Ovary (tissue), 9 donors: ENCODE results near the gene CNTFR. TPM values are rescaled to one million over a fixed set of nuclear protein-coding genes. Genes with fewer than 3 reads are reported as not detected.

Experiments used
- DNase-seq, 5 donors: peaks; one replicate each; pipeline ENCODE4 v3.0.0-alpha.2; 2019 to 2020
- H3K27ac ChIP-seq, 2 donors: fragments of 200-600 bp; one replicate each; pipeline versions ENCODE4 v1.5.1 to v1.8.0; 2019 to 2022
- H3K27me3 ChIP-seq: fragments of 200-600 bp; one replicate; pipeline ENCODE4 v1.8.0; 2022
- H3K36me3 ChIP-seq: fragments of 200-600 bp; sonication (generic); one replicate; pipeline ENCODE4 v1.5.1; 2019
- H3K4me1 ChIP-seq: one replicate; pipeline ENCODE4 v1.8.1; 2013; ENCODE audit warnings: mild to moderate bottlenecking, moderate library complexity; ENCODE audit not compliant: insufficient read depth
- H3K4me3 ChIP-seq: fragments of 200-600 bp; sonication (generic); one replicate; pipeline ENCODE4 v1.5.1; 2017
- H3K9me3 ChIP-seq, 2 donors: fragments of 200-600 bp in 1 of 2; sonication (generic) in 1 of 2; one replicate each; pipeline versions ENCODE4 v1.5.1 to v1.8.1; 2013 to 2019; ENCODE audit warnings: mild to moderate bottlenecking in 1 of 2, moderate library complexity in 1 of 2
- EP300 ChIP-seq: sonication (generic); formaldehyde crosslinking; IDR thresholded peaks from one replicate; pipeline ENCODE4 v1.6.1; 2017; ENCODE audit warnings: antibody characterized with exemption
- POLR2A ChIP-seq: fragments of 450-650 bp; IDR thresholded peaks from one replicate; pipeline ENCODE4 v1.6.1; 2017; ENCODE audit warnings: antibody characterized with exemption, mild to moderate bottlenecking, moderate library complexity
- WGBS, 3 donors: extraction: QIAGEN DNeasy Blood & Tissue Kit in 1 of 3; methylation state at CpG; one replicate each; pipeline versions ENCODE4 v1.1.5 to v1.1.7; 2013 to 2017; 5-methylcytosine and 5-hydroxymethylcytosine counted together
- intact Hi-C, 4 donors: fragments of 100-400 bp; cut with DNase I; formaldehyde crosslinking; loops; one replicate each; pipeline versions ENCODE4 v1.11.0 to v1.15.1; 2022 to 2023
- polyA plus RNA-seq, 2 donors: library from polyadenylated mRNA; stranded (reverse); fragments of 200-250 nt in 1 of 2; fragments of 350-450 nt in 1 of 2; fragmentation: Illumina TruSeq in 1 of 2; extraction: RNeasy Lipid Tissue Mini Kit (QIAGEN cat#74804) in 1 of 2; gene quantifications; one replicate each; pipeline ENCODE4 v1.2.3, GENCODE V29; 2013 to 2014
- total RNA-seq, 7 donors: library from RNA; depleted of rRNA in 2 of 7; stranded (reverse); fragments of >200 nt in 2 of 7; fragmentation: NEBNext Ultra II Directional in 3 of 7; extraction: Animal tissue kit (Norgen Biotek cat#: 25700) in 3 of 7; gene quantifications; one replicate each; pipeline versions ENCODE4 v1.1.0 to v1.2.4, GENCODE V29; 2016 to 2023
- TF ChIP-seq, protein P1 (sequence below), 3 donors: fragments of 450-650 bp in 2 of 3; fragments of 200-600 bp in 1 of 3; IDR thresholded peaks; one replicate each; pipeline versions ENCODE4 v1.5.1 to v1.8.0; 2016 to 2022; ENCODE audit warnings: antibody characterized with exemption in 3 of 3, mild to moderate bottlenecking in 1 of 3
- donor health status: DM: no; HTN: no; CAD: no; lungs with moderate emphysema.
- donor health status: DM: no; HTN: no; CAD: no.
- donor health status: Bipolar disorder and iron deficiency.
- donor health status: DM: yes; HTN: yes; CAD: no.
- donor health status: DM: no; HTN: no; CAD: no.
- donor health status: DM: yes; HTN: yes; CAD: no.

CNTFR gene
- total and polyA plus RNA-seq, 9 donors: 1.2 to 4.7 (median 2.6) TPM

GRCh38 chr9:34502891-34503290, 86.6 kb downstream of the CNTFR start:
- H3K27ac ChIP-seq: no peak overlapping the region
- no peaks in the 10 kb centered on the region for H3K9me3 ChIP-seq
- H3K4me3 ChIP-seq: no peak overlapping the region
- no peaks in the 10 kb centered on the region for H3K36me3 ChIP-seq
- DNase-seq: no peak
- 54 to 64% (median 63%) methylated on average over 6 of the region's 6 CpGs for WGBS, 3 donors
- peaks cover 5% of the 10 kb centered on the region for H3K4me1 ChIP-seq
- intact Hi-C loops: loop anchor here (5.0 to 10.0 kb wide), 4 partner anchors 91 to 878 kb away; no protein-coding TSS in a partner anchor
- TF ChIP-seq POLR2A: no peak
- no peak for TF ChIP-seq EP300
- TF ChIP-seq, protein P1, sequence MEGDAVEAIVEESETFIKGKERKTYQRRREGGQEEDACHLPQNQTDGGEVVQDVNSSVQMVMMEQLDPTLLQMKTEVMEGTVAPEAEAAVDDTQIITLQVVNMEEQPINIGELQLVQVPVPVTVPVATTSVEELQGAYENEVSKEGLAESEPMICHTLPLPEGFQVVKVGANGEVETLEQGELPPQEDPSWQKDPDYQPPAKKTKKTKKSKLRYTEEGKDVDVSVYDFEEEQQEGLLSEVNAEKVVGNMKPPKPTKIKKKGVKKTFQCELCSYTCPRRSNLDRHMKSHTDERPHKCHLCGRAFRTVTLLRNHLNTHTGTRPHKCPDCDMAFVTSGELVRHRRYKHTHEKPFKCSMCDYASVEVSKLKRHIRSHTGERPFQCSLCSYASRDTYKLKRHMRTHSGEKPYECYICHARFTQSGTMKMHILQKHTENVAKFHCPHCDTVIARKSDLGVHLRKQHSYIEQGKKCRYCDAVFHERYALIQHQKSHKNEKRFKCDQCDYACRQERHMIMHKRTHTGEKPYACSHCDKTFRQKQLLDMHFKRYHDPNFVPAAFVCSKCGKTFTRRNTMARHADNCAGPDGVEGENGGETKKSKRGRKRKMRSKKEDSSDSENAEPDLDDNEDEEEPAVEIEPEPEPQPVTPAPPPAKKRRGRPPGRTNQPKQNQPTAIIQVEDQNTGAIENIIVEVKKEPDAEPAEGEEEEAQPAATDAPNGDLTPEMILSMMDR (IDR thresholded peaks at IDR 0.05): no peak
- H3K27me3 ChIP-seq: no peaks in the 10 kb centered on the region

GRCh38 chr9:34502471-34502870, 87.1 kb downstream of the CNTFR start:
- 12 to 38% (median 21%) methylated on average over 10 of the region's 10 CpGs for WGBS, 3 donors
- no peaks in the 10 kb centered on the region for H3K9me3 ChIP-seq
- no peak overlapping the region for H3K27ac ChIP-seq
- no peaks in the 10 kb centered on the region for H3K36me3 ChIP-seq
- TF ChIP-seq EP300 (no peak), POLR2A (no peak)
- TF ChIP-seq, protein P1 (IDR thresholded peaks at IDR 0.05): no peak
- no peak overlapping the region for H3K4me3 ChIP-seq
- H3K4me1 ChIP-seq: peaks cover 5% of the 10 kb centered on the region
- no peaks in the 10 kb centered on the region for H3K27me3 ChIP-seq
- DNase-seq: no peak
- intact Hi-C loops: loop anchor here (5.0 to 10.0 kb wide), 4 partner anchors 90 to 878 kb away; no protein-coding TSS in a partner anchor

DNA sequence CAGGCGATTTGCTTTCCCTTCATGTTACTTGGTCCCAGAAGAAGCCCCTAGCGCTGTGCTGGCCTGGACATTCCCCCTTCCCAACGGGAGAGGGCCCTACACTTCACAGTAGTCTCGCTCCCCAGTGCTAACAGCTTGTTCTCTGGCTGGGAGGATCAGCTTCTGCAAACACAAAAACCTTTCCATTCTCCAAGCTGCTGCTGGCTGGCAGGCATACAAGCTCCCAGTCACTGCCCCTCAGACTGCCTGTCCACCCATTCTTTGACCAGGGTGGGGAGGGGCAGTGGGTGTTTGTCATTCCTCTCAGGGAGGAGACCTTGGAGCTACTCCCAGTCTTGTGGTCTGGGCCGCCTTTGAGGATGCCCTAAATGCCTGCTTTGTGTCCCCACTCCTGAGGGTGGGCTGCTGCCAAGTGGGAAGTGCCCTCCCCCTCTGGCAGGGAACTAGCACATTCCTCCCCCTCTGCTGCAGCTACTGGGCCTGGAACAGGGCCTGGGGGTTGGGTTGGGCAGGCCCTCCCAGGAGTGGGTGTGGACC, 87.6 kb downstream of the CNTFR start:
- no peak overlapping the region for H3K4me3 ChIP-seq
- no peak overlapping the region for H3K27ac ChIP-seq
- 6 to 12% (median 11%) methylated on average over 5 of the region's 5 CpGs for WGBS, 3 donors
- H3K4me1 ChIP-seq: peaks cover 5% of the 10 kb centered on the region
- DNase-seq: peak; percentile 28 to 67 (median 29)
- intact Hi-C loops: loop anchor here (2.0 to 10.0 kb wide), 5 partner anchors 90 to 877 kb away; no protein-coding TSS in a partner anchor
- H3K27me3 ChIP-seq: no peaks in the 10 kb centered on the region
- TF ChIP-seq, protein P1 (IDR thresholded peaks at IDR 0.05): no peak
- TF ChIP-seq EP300 (no peak), POLR2A (no peak)
- H3K9me3 ChIP-seq: no peaks in the 10 kb centered on the region
- H3K36me3 ChIP-seq: no peaks in the 10 kb centered on the region

Other genes starting within 250 kb of the CNTFR start
- 1 to 10 TPM in 5 of 7 donors, under 1 TPM in 2; 0.60 to 2.3 (median 1.2) TPM for gene MYORG, start 212.8 kb downstream of the CNTFR start, total RNA-seq
- gene MYORG, start 212.8 kb downstream of the CNTFR start, polyA plus RNA-seq: 1 to 10 TPM in 1 of 2 donors, under 1 TPM in 1; 0.77 to 7.8 TPM
- 10 to 100 TPM in 5 of 7 donors, 1 to 10 TPM in 2; 5.2 to 24.7 (median 16.2) TPM for gene FAM219A, start 131.2 kb downstream of the CNTFR start, total RNA-seq
- gene FAM219A, start 131.2 kb downstream of the CNTFR start, polyA plus RNA-seq: 10 to 100 TPM; 12.1 to 12.7 TPM
- 10 to 100 TPM in 1 of 7 donors, 1 to 10 TPM in 4, not detected in 2; 1.5 to 26.1 (median 2.0) TPM for gene DNAI1, start 130.9 kb downstream of the CNTFR start, total RNA-seq
- under 1 TPM in 1 of 2 donors, not detected in 1; 0.10 TPM for gene DNAI1, start 130.9 kb downstream of the CNTFR start, polyA plus RNA-seq
- gene ENHO, start 66.7 kb downstream of the CNTFR start, total RNA-seq: under 1 TPM in 6 of 7 donors, not detected in 1; 0.22 to 0.56 (median 0.29) TPM
- under 1 TPM in 1 of 2 donors, not detected in 1; 0.87 TPM for gene ENHO, start 66.7 kb downstream of the CNTFR start, polyA plus RNA-seq
- gene RPP25L, start 22.4 kb upstream of the CNTFR start, total RNA-seq: 10 to 100 TPM; 14.4 to 26.0 (median 20.6) TPM
- 10 to 100 TPM in 1 of 2 donors, 1 to 10 TPM in 1; 5.4 to 28.8 TPM for gene RPP25L, start 22.4 kb upstream of the CNTFR start, polyA plus RNA-seq
- 100 to 1,000 TPM in 1 of 7 donors, 10 to 100 TPM in 6; 56.4 to 103 (median 95.3) TPM for gene DCTN3, start 30.8 kb upstream of the CNTFR start, total RNA-seq
- gene DCTN3, start 30.8 kb upstream of the CNTFR start, polyA plus RNA-seq: 100 to 1,000 TPM in 1 of 2 donors, 10 to 100 TPM in 1; 62.4 to 106 TPM
- gene ARID3C, start 39.3 kb upstream of the CNTFR start, total RNA-seq: under 1 TPM in 1 of 7 donors, not detected in 6; 0.40 TPM
- gene ARID3C, start 39.3 kb upstream of the CNTFR start, polyA plus RNA-seq: under 1 TPM in 1 of 2 donors, not detected in 1; 0.07 TPM
- gene SIGMAR1, start 48.1 kb upstream of the CNTFR start, total RNA-seq: 10 to 100 TPM; 47.2 to 73.9 (median 54.3) TPM
- gene SIGMAR1, start 48.1 kb upstream of the CNTFR start, polyA plus RNA-seq: 10 to 100 TPM; 52.7 to 92.4 TPM
- gene GALT, start 57.0 kb upstream of the CNTFR start, total RNA-seq: 10 to 100 TPM; 33.1 to 63.3 (median 45.2) TPM
- 10 to 100 TPM; 43.7 to 48.9 TPM for gene GALT, start 57.0 kb upstream of the CNTFR start, polyA plus RNA-seq
- gene IL11RA, start 62.5 kb upstream of the CNTFR start, total RNA-seq: 10 to 100 TPM; 17.3 to 54.3 (median 35.8) TPM
- gene IL11RA, start 62.5 kb upstream of the CNTFR start, polyA plus RNA-seq: 10 to 100 TPM; 25.4 to 40.2 TPM
- gene CCL27, start 72.9 kb upstream of the CNTFR start, total RNA-seq: 1 to 10 TPM in 1 of 7 donors, under 1 TPM in 3, not detected in 3; 0.48 to 1.1 (median 0.69) TPM
- under 1 TPM in 1 of 2 donors, not detected in 1; 0.21 TPM for gene CCL27, start 72.9 kb upstream of the CNTFR start, polyA plus RNA-seq
- gene CCL19, start 101.6 kb upstream of the CNTFR start, total RNA-seq: 10 to 100 TPM in 1 of 7 donors, under 1 TPM in 1, not detected in 5; 0.97 to 14.9 TPM
- gene CCL19, start 101.6 kb upstream of the CNTFR start, polyA plus RNA-seq: 10 to 100 TPM in 1 of 2 donors, under 1 TPM in 1; 0.40 to 14.5 TPM
- 10 to 100 TPM in 5 of 7 donors, 1 to 10 TPM in 2; 1.5 to 83.6 (median 33.8) TPM for gene CCL21, start 120.4 kb upstream of the CNTFR start, total RNA-seq
- gene CCL21, start 120.4 kb upstream of the CNTFR start, polyA plus RNA-seq: 10 to 100 TPM; 39.9 to 52.0 TPM